K562 (cell line): ENCODE data around the gene CAMK2G. TPM values are rescaled to one million over a fixed set of nuclear protein-coding genes. Genes with fewer than 3 reads are reported as not detected.

Source experiments
- ATF4 ChIP-seq: fragments of 450-650 bp; formaldehyde crosslinking; IDR thresholded peaks from 2 replicates; pipeline ENCODE4 v1.4.0; 2022; ENCODE audit warnings: mild to moderate bottlenecking, moderate library complexity
- BHLHE40 ChIP-seq: IDR thresholded peaks from 2 replicates; pipeline ENCODE4 v1.6.1; 2011; ENCODE audit warnings: low read length, improper control_type of control experiment
- FIP1L1 ChIP-seq: fragments of 200-400 bp; formaldehyde crosslinking; IDR thresholded peaks from 2 replicates; pipeline ENCODE4 v1.6.1; 2018; ENCODE audit warnings: mild to moderate bottlenecking, low read depth, low read length; ENCODE audit not compliant: poor library complexity, severe bottlenecking
- FOXO4 ChIP-seq: fragments of 450-650 bp; formaldehyde crosslinking; IDR thresholded peaks from 2 replicates; pipeline ENCODE4 v1.4.0; 2020; ENCODE audit warnings: mild to moderate bottlenecking, moderate library complexity
- IRF9 ChIP-seq: fragments of 450-650 bp; IDR thresholded peaks from 2 replicates; pipeline ENCODE4 v1.6.1; 2016; ENCODE audit warnings: missing biosample characterization, missing genetic modification characterization
- LCOR ChIP-seq: sonication (generic); formaldehyde crosslinking; IDR thresholded peaks from 2 replicates; pipeline ENCODE4 v1.8.0; 2022; ENCODE audit warnings: mild to moderate bottlenecking, missing genetic modification reagents
- MYNN ChIP-seq, 2 experiments: sonication (generic); formaldehyde crosslinking in 1 of 2; IDR thresholded peaks; 2 replicates each; pipeline versions ENCODE4 v1.5.0 to v1.6.1; 2016 to 2020; ENCODE audit warnings: antibody characterized with exemption in 1 of 2, missing genetic modification reagents in 1 of 2
- NKRF ChIP-seq: fragments of 450-650 bp; IDR thresholded peaks from 2 replicates; pipeline ENCODE4 v1.6.1; 2016; ENCODE audit warnings: borderline replicate concordance
- POU5F1 ChIP-seq: fragments of 150-350 bp; IDR thresholded peaks from 2 replicates; pipeline ENCODE4 v1.6.1; 2014; ENCODE audit warnings: borderline replicate concordance, low read length, low read depth, mild to moderate bottlenecking; ENCODE audit not compliant: partially characterized antibody
- RAD21 ChIP-seq, 2 experiments: fragments of 250-450 bp in 1 of 2; fragments of 450-650 bp in 1 of 2; sonication (Bioruptor Pico) in 1 of 2; formaldehyde crosslinking in 1 of 2; IDR thresholded peaks in 1 of 2; conservative IDR thresholded peaks in 1 of 2; 2 replicates each; pipeline versions ENCODE4 v1.4.0 to v1.8.0; 2020 to 2022; ENCODE audit warnings: mild to moderate bottlenecking in 2 of 2, moderate library complexity in 1 of 2
- RBM39 ChIP-seq: fragments of 200-400 bp; formaldehyde crosslinking; optimal IDR thresholded peaks from 2 replicates; pipeline ENCODE3; 2018; ENCODE audit warnings: low read depth, low read length
- RNF219 ChIP-seq: fragments of 250-450 bp; sonication (Bioruptor Pico); IDR thresholded peaks from 2 replicates; pipeline ENCODE4 v1.5.0; 2022; ENCODE audit warnings: mild to moderate bottlenecking
- SREBF1 ChIP-seq: fragments of 150-350 bp; IDR thresholded peaks from 2 replicates; pipeline ENCODE4 v1.6.1; 2014; ENCODE audit warnings: antibody characterized with exemption, low read depth, low read length, borderline replicate concordance
- TRIM25 ChIP-seq: fragments of 450-650 bp; IDR thresholded peaks from 2 replicates; pipeline ENCODE4 v1.7.0; 2016; ENCODE audit warnings: borderline replicate concordance
- U2AF2 ChIP-seq: fragments of 200-400 bp; formaldehyde crosslinking; optimal IDR thresholded peaks from 2 replicates; pipeline ENCODE3; 2017; ENCODE audit warnings: low read depth, mild to moderate bottlenecking, low read length
- ZNF561 ChIP-seq: fragments of 450-650 bp; formaldehyde crosslinking; conservative IDR thresholded peaks from 2 replicates; pipeline ENCODE4 v1.4.0; 2020; ENCODE audit warnings: mild to moderate bottlenecking, moderate library complexity
- polyA plus RNA-seq, 8 experiments: library from polyadenylated mRNA; depleted of rRNA in 4 of 8; stranded (reverse) in 5 of 8; unstranded in 3 of 8; fragments of >200 nt; fragmentation: Nextera tagmentation in 2 of 8; fragmentation: Illumina TruSeq in 1 of 8; extraction: Ambion mirVana in 2 of 8; extraction: Trizol in 1 of 8; gene quantifications; 2 replicates each; pipeline versions ENCODE4 v1.2.1 to v1.2.3, GENCODE V29; 2011 to 2014; ENCODE audit warnings: inconsistent platforms in 1 of 8, missing spikeins in 1 of 8
- total RNA-seq, 7 experiments: library from RNA; depleted of rRNA in 6 of 7; stranded (reverse); fragments of >200 nt in 6 of 7; fragmentation: Illumina TruSeq in 2 of 7; extraction: Trizol in 2 of 7; gene quantifications; 2 replicates each; pipeline versions ENCODE4 v1.2.1 to v1.2.3, GENCODE V29; 2011 to 2021; ENCODE audit warnings: low replicate concordance in 1 of 7

Gene CAMK2G
- total and polyA plus RNA-seq, 9 of the 15 experiments (the other 6 are each of a cell fraction or from before 2014, with no cell fraction given): 9.0 to 37.9 (median 32.6) TPM

GRCh38 chr10:73879296-73880173, 5.2 kb upstream of the CAMK2G start (continued):
- TF ChIP-seq RNF219 (CRISPR knock-in tag) (no peak), MYNN (IDR thresholded peaks at IDR 0.05) (peak; percentile 59; the same call in 1 of the 2 replicates), MYNN (CRISPR knock-in tag; IDR thresholded peaks at IDR 0.05) (no peak), U2AF2 (no peak), FIP1L1 (no peak), RAD21 (CRISPR knock-in tag; conservative IDR thresholded peaks at IDR 0.05 in 1 of 2, IDR thresholded peaks at IDR 0.05 in 1 of 2) (peak; percentile 98 to 99), BHLHE40 (peak; percentile 82), TRIM25 (peak; percentile 16; the same call in 1 of the 2 replicates), IRF9 (no peak), LCOR (CRISPR knock-in tag) (peak; percentile 73), SREBF1 (no peak), POU5F1 (no peak), ATF4 (CRISPR knock-in tag) (no peak; the same call in 1 of the 2 replicates), NKRF (peak; percentile 63; the same call in 1 of the 2 replicates), FOXO4 (no peak), RBM39 (no peak), ZNF561 (CRISPR knock-in tag) (no peak)
